ENCODE results near the gene ITGB4.
"Not testable (repeated sequence)": the region's sequence is repeated elsewhere in the genome, so short reads cannot be mapped to it uniquely, and the experiment has no call there.

Gene ITGB4

DNA sequence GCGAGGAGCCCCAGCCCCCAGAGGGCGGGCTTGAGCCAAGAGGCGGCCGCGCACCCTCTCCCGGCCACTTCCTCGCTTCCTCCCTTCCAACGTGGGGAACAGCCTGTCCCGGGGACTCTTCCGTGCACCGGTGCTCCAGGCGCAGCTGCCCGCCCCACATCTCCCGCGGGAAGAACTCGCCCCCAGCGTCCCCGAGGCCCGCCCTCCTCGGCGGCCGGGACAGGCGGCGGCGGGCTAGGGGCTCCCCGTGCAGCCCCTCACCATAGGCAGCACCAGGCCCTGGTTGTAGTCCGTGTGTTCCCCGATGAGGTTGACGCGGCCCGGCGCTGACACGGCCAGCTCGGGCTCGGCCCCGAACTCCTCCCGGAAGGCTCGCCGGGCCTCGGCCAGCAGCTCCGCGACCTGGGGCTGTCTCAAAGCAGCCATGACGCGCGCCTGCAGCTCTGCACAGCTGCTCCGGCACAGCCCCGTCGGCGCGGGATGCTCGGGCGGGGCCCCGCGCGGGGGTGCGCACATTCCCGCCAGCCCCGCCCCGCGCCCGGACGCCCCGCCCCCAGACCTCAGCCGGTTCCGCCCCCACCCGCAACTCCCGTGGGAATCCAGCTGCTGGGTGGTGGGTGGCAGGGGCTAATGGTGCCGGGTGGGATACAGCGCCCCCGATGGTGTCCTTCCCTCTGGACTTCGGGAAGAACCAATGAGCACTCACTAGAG, 43.6 kb downstream of the ITGB4 start, which contains the start of gene GALK1:
Gene GALK1 (minus strand): TSS at position 482 of the 711 bp plus-strand sequence. CDS start 56 bp downstream, at position 426.
- peak in 1 of 2 donors; percentile 53 for DNase-seq (ENCODE audit: extremely low read depth in 1 of 2, low read depth in 1 of 2)

DNA sequence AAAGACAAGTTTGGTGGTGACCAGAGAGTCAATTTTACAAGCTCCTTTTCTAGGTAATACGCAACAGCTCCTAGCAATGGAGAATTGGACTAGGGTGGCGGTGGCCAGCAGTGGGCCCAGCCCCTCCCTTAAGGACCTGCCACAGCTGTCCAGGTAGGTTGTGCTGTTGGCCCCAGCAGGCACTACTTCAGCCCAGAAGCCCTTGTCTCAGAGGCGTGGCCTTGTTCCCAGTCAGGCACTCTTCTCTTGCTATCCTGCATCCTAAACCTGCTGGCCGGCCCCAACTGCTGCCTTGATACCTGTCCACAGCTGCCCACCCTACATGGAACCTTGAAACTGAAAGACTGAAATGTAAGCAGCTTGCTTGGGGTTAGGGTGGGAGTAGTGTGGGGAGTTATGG, 44.7 kb downstream of the ITGB4 start:
- DNase-seq (ENCODE audit: extremely low read depth in 1 of 2, low read depth in 1 of 2): no peak

DNA sequence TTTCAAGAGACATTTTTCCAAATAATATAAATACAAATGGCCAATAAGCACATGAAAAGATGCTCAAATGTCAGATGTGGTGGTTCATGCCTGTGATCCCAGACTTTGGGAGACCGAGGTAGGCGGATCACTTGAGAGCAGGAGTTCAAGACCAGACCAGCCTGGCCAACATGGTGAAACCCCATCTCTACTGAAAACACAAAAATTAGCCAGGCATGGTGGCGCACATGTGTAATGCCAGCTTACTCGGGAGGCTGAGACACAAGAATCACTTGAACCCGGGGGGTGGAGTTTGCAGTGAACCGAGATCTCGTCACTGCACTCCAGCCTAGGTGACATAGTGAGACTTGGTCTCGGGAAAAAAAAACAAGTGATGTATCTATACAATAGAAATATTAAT, 46.6 kb downstream of the ITGB4 start:
- DNase-seq (ENCODE audit: extremely low read depth in 1 of 2, low read depth in 1 of 2): no peak

DNA sequence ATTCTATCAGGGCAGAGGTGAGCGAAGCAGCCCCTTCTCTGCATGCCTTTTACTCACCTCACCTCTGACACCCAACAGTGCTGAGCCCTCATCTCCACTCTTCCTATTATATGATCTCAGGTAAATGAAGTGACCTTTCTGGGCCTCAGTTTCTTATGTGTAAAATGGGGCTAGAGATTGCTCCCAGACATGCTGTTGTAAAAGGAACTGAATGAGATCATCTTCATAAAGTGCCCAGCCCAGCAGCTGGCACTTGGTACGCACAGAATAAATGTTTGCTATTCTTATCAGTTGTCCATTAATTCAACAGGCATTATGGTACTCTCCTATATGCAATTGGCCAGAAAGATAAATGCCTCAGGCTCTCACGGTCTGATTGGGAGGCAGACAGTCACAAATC, 48.3 kb downstream of the ITGB4 start:
- no peak for DNase-seq (ENCODE audit: extremely low read depth in 1 of 2, low read depth in 1 of 2)

DNA sequence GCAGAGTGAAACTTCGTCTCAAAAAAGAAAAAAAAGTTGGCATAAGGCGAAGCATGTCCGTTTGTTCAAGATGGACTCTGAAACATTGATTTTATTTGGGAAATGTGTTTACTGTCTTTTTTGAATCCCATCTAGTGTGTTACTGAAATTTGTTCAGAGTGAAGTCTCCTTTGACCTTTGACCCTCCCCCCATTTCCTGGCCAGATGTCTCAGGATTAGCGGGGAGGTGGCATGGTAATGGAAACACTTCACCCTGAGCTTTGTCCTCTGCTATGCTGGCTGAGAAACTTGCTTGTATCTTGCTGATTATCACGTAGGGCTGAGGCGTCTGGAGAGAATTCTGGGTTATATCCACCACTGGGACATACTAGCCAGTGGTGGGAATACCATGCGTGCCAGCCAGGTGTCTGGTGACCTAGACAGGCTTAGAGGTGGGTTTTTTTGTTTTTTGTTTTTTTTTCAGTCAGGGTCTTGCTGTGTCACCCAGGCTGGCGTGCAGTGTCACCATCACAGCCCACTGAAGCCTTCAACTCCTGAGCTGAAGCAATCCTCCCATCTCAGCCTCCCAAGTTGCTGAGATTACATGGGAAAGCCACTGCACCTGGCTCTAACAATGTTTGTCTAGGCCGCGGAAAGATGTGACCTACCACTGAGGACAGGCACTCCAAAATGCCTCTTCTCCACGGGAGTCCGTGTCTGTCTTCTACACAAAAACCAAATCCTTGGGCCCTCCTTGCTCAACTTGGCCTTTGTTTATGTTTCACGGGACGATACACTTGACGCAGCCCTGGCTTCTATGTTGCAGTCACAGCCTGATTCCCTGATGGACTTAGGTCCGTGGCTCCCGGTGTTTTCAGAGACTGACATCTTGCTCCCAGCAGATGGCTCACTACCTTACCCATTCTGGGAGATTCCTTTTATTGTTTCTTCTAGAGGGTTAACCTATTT, 50.3 kb downstream of the ITGB4 start:
- no peak for DNase-seq (ENCODE audit: extremely low read depth in 1 of 2, low read depth in 1 of 2)

DNA sequence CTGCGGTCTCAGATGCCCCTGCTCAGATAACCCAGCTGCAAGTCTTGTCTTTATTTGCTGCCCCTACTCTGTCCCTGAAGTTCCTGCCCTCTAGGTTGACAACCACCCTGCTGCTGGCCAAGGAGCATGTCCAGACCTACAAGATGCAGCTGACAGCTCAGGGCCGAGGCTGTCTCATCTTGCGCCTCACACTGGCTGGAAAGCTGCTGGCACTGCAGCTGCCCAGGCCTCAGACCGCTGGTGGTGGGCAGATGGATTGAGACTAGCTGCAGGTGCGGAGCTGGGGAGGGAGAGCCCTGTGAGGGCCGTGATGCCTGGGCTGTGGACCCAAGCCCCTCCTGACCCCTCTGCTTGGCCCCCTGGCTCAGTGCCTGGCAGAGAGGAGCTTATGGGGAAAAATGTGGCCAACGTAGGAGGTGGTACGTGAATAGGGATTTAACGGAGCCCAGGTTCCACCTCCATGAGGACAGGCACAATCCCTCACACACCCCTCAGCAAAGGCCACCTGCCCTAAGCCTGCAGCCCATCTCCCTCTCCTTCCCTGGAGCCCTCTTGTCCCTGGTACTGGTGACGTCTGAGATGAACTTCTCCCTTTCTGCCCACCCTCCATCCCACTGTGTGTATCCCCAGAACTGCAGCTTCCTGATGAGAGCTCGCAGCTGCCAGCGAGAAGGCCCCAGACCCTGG, 52.0 kb downstream of the ITGB4 start:
- DNase-seq (ENCODE audit: extremely low read depth in 1 of 2, low read depth in 1 of 2): no peak

DNA sequence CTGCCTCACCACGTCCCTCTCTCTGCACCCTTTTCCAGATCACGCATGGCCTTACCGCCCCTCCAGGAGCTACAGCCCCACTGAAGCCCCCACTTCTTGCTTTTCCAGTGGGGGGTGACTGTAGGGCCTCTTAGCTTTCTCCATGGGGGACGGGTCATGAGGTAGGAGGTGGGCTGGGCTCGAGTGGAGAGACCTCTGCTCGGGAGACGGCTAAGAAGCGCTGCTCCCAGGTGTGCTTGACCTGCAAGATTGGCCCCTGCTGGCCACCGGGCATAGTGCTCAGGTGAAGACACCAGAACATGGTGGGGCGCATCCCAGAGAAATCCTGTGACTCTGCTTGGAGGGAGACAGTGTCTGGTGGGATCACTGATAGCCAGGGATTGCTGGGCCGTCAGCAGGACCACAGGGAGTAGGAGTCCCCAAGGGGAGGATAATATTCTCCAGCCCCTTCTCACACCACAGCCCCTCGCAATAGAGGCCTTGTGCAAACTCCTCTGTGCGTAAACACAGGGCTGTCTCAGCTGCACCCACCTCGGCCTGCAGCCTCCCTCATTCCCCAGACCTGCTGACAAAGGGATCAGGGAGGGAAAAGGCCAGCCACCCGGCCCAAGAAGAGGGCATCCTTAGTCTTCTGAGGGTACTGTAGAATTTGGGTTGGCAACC, 52.7 kb downstream of the ITGB4 start:
- DNase-seq (ENCODE audit: extremely low read depth in 1 of 2, low read depth in 1 of 2): no peak

DNA sequence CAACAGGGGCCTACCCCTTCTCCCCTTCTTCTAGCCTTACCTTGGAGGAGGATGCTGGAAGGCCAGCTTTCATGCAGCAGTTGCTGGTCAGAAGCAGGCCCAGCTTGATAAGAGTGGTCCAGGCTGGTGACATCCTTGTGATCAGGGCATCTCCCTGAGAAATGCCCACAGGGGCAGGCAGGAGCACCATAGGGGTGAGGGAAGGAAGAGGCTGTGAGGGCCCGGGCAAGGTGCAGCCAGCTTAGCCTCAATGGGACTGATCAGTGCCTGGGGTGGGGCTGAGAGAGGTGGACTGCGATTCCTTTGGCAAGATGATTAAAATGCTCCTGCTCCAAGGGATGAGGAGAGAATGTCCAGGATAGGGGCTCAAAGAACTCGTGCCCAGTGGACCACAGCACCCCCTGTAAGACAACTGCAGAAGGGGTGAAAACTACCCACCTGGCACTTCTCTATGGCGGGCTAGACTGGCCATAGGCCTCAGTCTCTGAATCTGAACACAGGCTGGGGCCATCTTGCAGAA, 53.3 kb downstream of the ITGB4 start:
- no peak for DNase-seq (ENCODE audit: extremely low read depth in 1 of 2, low read depth in 1 of 2)

DNA sequence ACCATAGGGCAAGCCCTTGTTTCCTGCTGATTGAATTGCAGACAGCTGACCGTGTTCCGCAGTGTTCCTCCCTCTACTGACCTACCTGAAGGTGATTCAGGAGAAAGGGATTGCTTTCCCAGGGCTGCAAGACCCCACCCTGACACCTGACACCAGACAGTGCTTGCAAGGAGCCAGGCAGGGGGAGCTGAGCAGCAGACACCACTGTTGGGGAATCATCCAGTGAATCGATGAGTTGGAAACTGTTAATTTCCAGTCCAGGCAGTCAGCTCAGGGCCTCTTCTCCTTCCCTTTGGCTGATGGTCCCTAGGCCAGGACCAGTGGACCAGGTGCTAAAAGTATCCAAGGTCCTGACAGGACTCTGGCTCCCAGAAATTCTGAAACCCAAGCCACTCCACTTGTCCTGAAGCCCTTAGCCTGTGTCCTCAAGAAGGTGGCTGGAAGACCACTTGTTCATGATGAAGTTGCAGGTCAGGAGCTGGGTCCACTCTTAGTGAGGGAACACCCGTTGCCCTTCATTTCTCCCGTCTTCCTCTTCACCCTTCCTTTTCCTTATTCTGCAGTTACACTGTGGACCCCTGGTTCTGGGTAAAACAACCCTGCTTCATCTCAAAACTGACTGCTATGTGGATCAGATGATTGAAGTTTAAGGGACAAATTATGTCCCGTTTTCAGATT, 53.9 kb downstream of the ITGB4 start:
- no peak for DNase-seq (ENCODE audit: extremely low read depth in 1 of 2, low read depth in 1 of 2)

DNA sequence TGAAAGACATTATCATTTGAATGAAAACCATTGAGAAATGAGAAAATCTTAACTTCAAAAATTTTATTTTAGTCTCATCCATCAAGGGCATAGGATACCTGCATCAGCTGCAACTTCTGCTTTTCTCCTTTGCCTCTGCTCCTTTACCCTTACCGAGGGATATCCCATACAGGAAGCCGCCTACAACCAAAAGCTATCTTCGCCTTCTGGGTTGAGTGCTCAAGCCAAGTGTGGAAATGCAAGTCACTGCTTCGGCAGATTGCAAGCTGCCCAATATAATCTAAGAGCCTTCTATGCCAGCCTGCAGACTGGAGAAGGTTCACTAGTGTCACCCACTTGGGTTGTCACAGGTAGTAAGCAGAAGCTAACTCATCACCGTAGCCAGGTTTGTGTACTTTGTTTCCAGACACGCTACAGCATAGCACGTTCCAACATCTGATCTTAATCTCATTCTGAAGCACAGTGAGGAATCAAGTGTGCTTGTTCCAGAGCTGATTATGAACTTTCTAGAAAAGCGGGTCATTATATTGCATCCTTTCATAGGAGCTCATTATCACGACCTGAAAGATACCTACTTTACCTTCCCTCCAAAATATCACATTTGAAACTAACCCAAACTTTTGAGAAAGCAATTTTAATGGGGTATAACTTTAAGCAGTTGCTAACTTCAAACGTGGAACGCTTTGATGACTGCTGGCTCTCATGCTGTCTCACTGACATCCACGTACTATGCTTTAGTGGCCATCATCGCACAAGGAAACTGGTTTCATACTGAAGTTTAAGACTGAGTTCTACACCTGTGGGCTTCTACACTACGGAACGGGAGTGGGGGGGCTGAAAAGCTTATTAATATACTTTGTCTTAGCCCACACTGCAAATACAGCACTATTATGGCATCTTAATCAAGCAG, 55.4 kb downstream of the ITGB4 start:
- no peak for DNase-seq (ENCODE audit: extremely low read depth in 1 of 2, low read depth in 1 of 2)

DNA sequence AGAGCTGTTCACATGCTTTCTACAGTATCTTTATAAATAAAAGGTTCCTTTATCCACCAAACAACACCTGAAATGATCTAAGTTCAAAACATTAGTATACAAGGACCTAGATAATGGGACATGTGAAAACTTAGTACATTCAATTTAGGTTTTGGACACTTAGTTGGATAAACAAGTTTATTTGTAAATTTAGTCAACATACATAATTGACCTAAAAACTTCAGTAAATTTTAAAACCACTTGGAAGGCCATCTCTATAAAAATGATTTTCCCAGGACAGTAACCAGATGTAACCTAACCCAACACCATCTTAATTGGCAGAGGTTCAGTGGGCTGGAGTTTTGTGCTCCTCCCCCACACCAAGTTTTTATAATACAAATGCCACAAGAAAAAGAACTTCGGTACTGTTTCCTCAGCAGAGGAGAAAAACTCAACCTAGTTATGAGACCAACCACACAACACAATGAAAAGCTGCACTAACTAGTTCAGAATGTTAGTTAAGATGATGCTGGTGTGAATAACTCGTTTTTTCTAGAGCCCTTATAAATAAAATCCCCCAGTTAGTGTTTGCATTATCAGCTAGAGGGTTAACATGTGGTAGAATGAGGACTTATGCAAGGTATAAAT, 56.1 kb downstream of the ITGB4 start:
- DNase-seq (ENCODE audit: extremely low read depth in 1 of 2, low read depth in 1 of 2): no peak

DNA sequence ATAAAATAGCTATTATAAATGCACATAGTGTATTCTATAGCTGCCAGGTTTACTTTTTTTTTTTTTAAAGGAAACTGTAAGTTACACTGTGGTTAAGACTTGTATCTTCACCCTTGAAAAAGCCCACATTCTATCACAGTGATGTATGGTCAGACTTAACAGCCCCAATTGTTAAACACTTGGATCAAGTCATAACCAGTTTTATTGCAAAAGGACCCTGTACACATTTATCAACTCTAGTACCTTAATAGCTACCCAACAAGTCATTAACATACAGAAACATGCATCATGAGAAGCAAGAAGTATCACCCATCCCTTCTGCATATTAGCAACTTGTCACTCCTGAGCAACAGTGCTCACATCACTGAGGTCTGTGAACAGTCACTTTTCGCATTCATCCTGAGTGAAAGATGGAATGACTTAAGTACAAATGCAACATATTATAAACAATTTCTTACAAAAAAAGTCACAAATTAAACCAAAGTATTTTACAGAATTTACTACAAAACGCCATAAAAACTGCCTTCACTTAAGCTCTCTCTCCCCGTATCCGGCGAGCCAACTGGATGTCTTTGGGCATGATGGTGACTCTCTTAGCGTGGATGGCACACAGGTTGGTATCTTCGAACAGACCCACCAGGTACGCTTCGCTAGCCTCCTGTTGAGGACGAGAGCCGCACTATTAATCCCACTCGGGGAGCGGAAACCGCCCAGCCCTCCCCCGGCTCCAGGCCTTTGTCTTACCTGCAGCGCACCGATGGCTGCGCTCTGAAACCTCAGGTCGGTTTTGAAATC, 57.0 kb downstream of the ITGB4 start:
- DNase-seq (ENCODE audit: extremely low read depth in 1 of 2, low read depth in 1 of 2): not testable (repeated sequence)

DNA sequence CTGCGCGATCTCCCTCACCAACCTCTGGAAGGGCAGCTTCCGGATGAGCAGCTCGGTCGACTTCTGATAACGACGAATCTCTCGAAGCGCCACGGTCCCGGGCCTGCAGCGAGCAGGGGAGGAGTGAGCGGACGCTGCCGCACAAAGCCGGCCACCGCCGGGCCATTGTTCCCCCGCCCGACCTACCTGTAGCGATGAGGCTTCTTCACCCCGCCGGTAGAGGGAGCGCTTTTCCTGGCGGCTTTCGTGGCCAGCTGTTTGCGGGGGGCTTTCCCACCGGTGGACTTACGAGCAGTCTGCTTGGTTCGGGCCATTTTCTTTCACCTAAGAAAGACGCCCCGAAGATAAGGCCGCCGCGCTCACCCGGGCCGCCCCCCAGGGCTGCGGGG, 57.6 kb downstream of the ITGB4 start:
- no peak for DNase-seq (ENCODE audit: extremely low read depth in 1 of 2, low read depth in 1 of 2)

DNA sequence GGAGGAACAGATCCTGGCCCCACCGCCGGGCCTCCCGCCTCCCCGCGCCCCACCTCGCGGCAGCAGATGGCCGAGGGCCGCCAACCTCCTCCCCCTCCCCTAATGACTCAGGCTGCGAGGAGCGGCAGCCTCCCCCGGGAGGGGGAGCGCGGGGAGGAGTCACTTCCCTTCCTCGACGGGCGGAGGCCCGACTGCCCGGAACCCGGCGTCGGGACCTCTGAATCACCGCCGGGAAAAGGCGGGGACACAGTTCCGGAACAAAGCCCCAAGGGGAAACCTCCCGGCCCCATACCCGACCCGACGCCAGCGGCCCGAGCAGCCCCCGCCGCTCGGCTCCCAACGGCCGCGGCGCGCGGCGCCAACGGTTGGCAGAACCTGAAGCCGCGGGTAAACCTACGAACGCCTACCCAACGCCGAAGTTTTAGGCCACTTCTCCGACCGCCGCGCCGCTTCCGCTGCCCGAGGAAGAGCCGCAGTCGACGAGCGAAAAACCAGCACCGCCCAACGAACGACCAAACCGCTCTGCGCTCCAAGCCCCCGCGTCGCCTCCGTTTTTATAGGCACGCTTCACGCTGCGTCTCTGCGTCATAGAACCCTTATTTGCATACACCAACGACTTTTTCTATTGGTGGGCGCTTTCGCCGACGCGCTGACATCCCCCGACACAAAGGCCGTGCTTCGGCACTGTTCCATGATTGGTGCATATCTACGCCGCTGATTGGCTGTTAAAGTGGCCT, 58.2 kb downstream of the ITGB4 start:
- DNase-seq (ENCODE audit: extremely low read depth in 1 of 2, low read depth in 1 of 2): peak; percentile 79 to 92

DNA sequence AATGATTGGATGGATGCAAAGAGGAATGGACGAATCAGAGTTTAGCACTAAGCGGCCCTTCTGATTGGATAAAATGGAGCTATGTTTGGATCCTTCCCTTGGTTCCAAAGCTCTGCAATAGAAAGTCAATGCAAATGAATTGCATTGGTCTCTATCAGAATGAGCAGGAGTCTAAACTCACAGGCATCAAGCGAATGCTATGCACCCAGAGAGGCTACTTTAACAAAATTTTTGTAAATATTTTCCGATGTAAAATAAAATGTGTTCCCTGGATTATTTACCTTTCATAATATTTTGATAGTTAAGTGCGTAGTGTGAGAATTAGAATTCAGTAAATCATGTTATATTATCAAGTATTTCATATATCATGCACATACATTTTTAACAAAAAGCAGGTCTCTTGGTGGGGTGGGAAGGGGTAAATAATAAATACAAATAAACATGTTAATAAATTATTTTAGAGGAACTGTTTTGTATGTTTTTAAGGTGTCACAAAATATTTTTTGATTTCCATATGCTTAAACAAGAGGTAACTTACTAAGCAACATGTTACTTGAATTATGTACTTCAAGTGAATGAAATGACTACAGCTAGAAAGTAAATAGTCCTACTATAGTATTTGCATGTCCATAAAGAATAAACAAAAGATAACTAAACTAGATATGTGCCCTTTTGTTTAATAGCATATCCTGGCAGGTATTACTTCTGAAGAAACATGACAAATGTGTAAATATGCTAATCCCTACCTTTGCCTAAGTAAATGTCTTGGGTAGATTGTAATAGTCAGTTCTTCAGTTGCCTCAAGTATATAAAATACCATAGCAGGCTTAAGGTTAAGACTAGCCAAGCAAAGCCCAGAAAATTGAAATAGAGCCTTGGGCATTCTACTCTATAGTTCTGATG, 59.0 kb downstream of the ITGB4 start:
- no peak for DNase-seq (ENCODE audit: extremely low read depth in 1 of 2, low read depth in 1 of 2)
